ENCODE measurements around the gene METTL25B.

Gene METTL25B

GRCh38 chr1:156691665-156692440 is 36.4 kb upstream of the METTL25B start:
- H3K4me2 ChIP-seq (ENCODE audit: low read depth, low read length, poor library complexity, severe bottlenecking) = no peak overlapping the region

GRCh38 chr1:156692441-156692924 is 35.8 kb upstream of the METTL25B start:
- no peak overlapping the region for H3K4me2 ChIP-seq (ENCODE audit: low read depth, low read length, poor library complexity, severe bottlenecking)
- no peak overlapping the region for H3K9ac ChIP-seq (ENCODE audit: low read depth, low read length, poor library complexity, severe bottlenecking)
- no peaks in the 10 kb centered on the region for H4K20me1 ChIP-seq (ENCODE audit: insufficient read depth, low read length, poor library complexity, severe bottlenecking)
- peaks cover 21% of the 10 kb centered on the region for H3K4me1 ChIP-seq (ENCODE audit: insufficient read depth, low read length, poor library complexity, severe bottlenecking)
- H3K9me2 ChIP-seq (replicated peaks; ENCODE audit: low read depth, low read length) = no peaks in the 10 kb centered on the region
- no peaks in the 10 kb centered on the region for H3K36me3 ChIP-seq (ENCODE audit: insufficient read depth, low read length)
- no peaks in the 10 kb centered on the region for H3F3A ChIP-seq (ENCODE audit: low read depth)
- H3K4me3 ChIP-seq (ENCODE audit: low read length, poor library complexity, severe bottlenecking) = no peak overlapping the region
- no peak overlapping the region for H2AFZ ChIP-seq (ENCODE audit: low read length)
- no peaks in the 10 kb centered on the region for H3K79me2 ChIP-seq (ENCODE audit: insufficient read depth, low read length)
- no peaks in the 10 kb centered on the region for H3K27me3 ChIP-seq (ENCODE audit: insufficient read depth, low read length, poor library complexity, severe bottlenecking)
- TF ChIP-seq EZH2phosphoT487 (IDR thresholded peaks at IDR 0.05; ENCODE audit: borderline replicate concordance) (no peak), CTCF (conservative IDR thresholded peaks at IDR 0.05; ENCODE audit: low read length) (no peak)
- H3K9me3 ChIP-seq (ENCODE audit: insufficient read depth, low read depth, low read length) = no peaks in the 10 kb centered on the region

More at GRCh38 chr1:156691665-156692440, 36.4 kb upstream of the METTL25B start:
- Histone ChIP-seq H3K27me3 (ENCODE audit: insufficient read depth, low read length, poor library complexity, severe bottlenecking) (no peaks in the 10 kb centered on the region), H3K9me3 (ENCODE audit: insufficient read depth, low read depth, low read length) (no peaks in the 10 kb centered on the region), H3F3A (ENCODE audit: low read depth) (no peaks in the 10 kb centered on the region), H3K36me3 (ENCODE audit: insufficient read depth, low read length) (no peaks in the 10 kb centered on the region), H3K4me1 (ENCODE audit: insufficient read depth, low read length, poor library complexity, severe bottlenecking) (peaks cover 21% of the 10 kb centered on the region), H3K79me2 (ENCODE audit: insufficient read depth, low read length) (no peaks in the 10 kb centered on the region), H3K4me3 (ENCODE audit: low read length, poor library complexity, severe bottlenecking) (no peak overlapping the region), H4K20me1 (ENCODE audit: insufficient read depth, low read length, poor library complexity, severe bottlenecking) (no peaks in the 10 kb centered on the region), H3K9me2 (replicated peaks; ENCODE audit: low read depth, low read length) (no peaks in the 10 kb centered on the region), H3K9ac (ENCODE audit: low read depth, low read length, poor library complexity, severe bottlenecking) (no peak overlapping the region), H2AFZ (ENCODE audit: low read length) (no peak overlapping the region)
- no peak for TF ChIP-seq EZH2phosphoT487 (IDR thresholded peaks at IDR 0.05; ENCODE audit: borderline replicate concordance)
- no peak for TF ChIP-seq CTCF (conservative IDR thresholded peaks at IDR 0.05; ENCODE audit: low read length)

GRCh38 chr1:156692925-156693847 is 35.1 kb upstream of the METTL25B start:
- H4K20me1 ChIP-seq (ENCODE audit: insufficient read depth, low read length, poor library complexity, severe bottlenecking) = no peaks in the 10 kb centered on the region

More at GRCh38 chr1:156692925-156693847, 35.1 kb upstream of the METTL25B start:
- TF ChIP-seq EZH2phosphoT487 (IDR thresholded peaks at IDR 0.05; ENCODE audit: borderline replicate concordance) (no peak), CTCF (conservative IDR thresholded peaks at IDR 0.05; ENCODE audit: low read length) (no peak)
- no peaks in the 10 kb centered on the region for H3F3A ChIP-seq (ENCODE audit: low read depth)
- H2AFZ ChIP-seq (ENCODE audit: low read length) = no peak overlapping the region; the same call in 1 of the 2 replicates
- no peaks in the 10 kb centered on the region for H3K79me2 ChIP-seq (ENCODE audit: insufficient read depth, low read length)
- no peaks in the 10 kb centered on the region for H3K27me3 ChIP-seq (ENCODE audit: insufficient read depth, low read length, poor library complexity, severe bottlenecking)
- H3K9me2 ChIP-seq (replicated peaks; ENCODE audit: low read depth, low read length) = no peaks in the 10 kb centered on the region
- H3K36me3 ChIP-seq (ENCODE audit: insufficient read depth, low read length) = no peaks in the 10 kb centered on the region
- no peak overlapping the region for H3K4me2 ChIP-seq (ENCODE audit: low read depth, low read length, poor library complexity, severe bottlenecking)
- no peak overlapping the region for H3K4me3 ChIP-seq (ENCODE audit: low read length, poor library complexity, severe bottlenecking)
- H3K9me3 ChIP-seq (ENCODE audit: insufficient read depth, low read depth, low read length) = no peaks in the 10 kb centered on the region
- H3K4me1 ChIP-seq (ENCODE audit: insufficient read depth, low read length, poor library complexity, severe bottlenecking) = peaks cover 21% of the 10 kb centered on the region
- no peak overlapping the region for H3K9ac ChIP-seq (ENCODE audit: low read depth, low read length, poor library complexity, severe bottlenecking)
